Epithelial cell of esophagus (primary cell): Measurements from ENCODE around the gene ENDOD1.

Source experiments
- DNase-seq: peaks from one replicate; pipeline ENCODE4 v3.0.0; 2010; ENCODE audit warnings: low read depth
- H3K4me3 ChIP-seq: 2 replicates; pipeline ENCODE4 v1.5.1; 2011; ENCODE audit warnings: mild to moderate bottlenecking, low read length, control low read depth
- TF ChIP-seq, protein P1 (sequence below): IDR thresholded peaks from 2 replicates; pipeline ENCODE4 v1.5.1; 2011; ENCODE audit warnings: low read depth, mild to moderate bottlenecking, low read length, control low read depth, inconsistent platforms; ENCODE audit not compliant: insufficient read depth; ENCODE audit errors: missing control alignments

Gene ENDOD1

DNA sequence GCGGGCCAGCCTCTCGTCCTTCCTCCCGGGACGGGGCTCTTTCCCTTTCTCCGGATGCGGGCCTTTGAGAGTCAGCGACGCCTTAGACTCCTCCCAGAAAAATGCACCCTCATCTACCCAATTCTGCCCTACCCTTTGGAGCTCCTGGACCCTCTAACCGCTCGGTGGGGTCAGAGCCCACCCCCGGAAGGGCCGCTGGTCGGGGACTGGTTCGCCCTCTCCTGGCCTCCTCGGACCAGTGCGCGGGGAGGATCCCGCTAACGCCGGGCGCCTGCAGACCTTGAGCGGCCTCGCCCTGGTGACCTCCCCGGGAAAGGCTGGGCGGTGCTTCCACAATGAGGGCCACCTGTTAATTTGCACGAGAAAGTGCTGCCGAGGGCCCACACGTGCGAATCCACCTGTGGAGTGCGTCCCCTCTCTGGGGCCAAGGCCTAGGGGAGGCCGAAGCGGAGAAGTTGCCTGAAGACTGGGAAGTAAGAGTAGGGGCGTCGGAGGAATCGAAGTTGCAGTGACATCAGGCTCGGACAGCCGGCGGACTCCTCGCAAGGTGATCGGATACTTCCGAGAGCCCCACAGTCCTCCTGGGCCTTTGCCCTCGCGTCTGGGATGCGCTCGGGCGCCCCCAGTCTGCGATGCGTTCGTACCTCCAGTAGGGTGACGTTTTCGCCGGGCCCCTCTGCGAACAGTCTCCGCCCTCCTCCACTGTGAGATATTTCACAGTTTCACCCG lies 61.5 kb downstream of the ENDOD1 start:
- peak; percentile 91 for DNase-seq
- TF ChIP-seq, protein P1, sequence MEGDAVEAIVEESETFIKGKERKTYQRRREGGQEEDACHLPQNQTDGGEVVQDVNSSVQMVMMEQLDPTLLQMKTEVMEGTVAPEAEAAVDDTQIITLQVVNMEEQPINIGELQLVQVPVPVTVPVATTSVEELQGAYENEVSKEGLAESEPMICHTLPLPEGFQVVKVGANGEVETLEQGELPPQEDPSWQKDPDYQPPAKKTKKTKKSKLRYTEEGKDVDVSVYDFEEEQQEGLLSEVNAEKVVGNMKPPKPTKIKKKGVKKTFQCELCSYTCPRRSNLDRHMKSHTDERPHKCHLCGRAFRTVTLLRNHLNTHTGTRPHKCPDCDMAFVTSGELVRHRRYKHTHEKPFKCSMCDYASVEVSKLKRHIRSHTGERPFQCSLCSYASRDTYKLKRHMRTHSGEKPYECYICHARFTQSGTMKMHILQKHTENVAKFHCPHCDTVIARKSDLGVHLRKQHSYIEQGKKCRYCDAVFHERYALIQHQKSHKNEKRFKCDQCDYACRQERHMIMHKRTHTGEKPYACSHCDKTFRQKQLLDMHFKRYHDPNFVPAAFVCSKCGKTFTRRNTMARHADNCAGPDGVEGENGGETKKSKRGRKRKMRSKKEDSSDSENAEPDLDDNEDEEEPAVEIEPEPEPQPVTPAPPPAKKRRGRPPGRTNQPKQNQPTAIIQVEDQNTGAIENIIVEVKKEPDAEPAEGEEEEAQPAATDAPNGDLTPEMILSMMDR: peak; percentile 65

DNA sequence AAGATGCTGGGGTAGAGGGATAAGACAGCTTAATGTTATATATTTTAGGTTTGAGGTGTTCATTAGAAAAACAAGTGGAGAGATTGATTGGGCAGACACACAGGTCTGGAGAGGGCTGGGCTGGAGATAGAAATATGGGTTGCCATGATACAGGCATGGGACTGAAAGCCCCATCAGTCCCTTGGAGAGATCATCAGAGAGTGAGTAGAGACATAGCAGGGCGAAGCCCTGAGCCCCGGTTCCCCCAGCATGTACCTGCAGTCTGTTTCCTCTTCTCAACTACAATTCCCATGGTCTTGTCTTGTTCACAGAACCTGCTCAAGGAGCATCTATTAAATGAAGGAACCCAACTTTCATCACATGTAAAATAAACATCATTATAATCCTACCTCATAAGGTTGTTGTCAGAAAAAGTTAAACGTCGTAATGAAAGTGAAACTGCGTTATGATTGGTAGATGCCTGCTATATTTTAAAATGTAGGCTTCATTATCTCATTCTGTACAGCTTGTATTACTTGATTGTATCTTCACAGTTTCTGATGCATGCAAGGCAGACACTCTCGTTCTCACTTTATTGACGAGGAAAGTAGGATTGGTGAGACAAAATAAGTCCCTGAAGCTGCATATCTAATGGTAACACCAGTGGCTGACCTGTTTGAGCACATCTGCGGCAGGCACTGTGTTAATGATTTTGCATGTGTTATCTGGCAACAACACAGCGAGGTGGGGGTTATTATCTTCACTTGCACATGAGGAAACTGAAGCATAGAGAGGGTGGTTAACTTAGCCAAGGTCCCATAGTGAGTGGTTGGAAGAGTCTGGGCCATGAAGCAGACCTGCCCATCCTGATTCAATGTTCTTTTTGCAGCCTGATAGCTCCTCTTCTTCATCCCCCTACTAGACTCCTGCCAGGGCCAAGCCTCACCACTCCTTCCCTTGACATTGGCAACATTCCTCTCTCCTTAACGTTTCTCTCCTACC lies 63.5 kb downstream of the ENDOD1 start:
- no peak for DNase-seq
- TF ChIP-seq, protein P1: no peak
- H3K4me3 ChIP-seq: no peak overlapping the region

More for the DNA sequence above, 61.5 kb downstream of the ENDOD1 start:
- H3K4me3 ChIP-seq: peak overlapping the region; percentile 57

DNA sequence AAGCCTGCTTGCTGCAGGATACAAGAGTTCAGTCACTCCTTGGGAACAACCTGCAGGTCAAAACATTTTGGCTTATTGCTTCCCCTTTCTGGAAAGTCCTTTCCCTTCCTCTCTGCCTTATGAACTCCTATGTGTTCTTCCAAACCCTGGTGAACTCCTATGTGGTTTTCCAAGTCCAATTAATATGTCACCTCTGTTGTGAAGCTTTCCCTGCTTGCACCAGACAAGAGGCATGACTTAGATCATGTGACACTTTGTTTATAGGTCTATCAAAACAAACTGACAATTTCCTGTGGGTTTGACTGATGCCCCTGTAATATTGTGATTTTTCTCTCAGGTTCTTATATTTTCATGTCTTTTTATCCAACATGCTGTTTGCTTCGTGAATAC lies 64.2 kb downstream of the ENDOD1 start:
- no peak for DNase-seq
- TF ChIP-seq, protein P1: no peak
- H3K4me3 ChIP-seq: no peak overlapping the region

DNA sequence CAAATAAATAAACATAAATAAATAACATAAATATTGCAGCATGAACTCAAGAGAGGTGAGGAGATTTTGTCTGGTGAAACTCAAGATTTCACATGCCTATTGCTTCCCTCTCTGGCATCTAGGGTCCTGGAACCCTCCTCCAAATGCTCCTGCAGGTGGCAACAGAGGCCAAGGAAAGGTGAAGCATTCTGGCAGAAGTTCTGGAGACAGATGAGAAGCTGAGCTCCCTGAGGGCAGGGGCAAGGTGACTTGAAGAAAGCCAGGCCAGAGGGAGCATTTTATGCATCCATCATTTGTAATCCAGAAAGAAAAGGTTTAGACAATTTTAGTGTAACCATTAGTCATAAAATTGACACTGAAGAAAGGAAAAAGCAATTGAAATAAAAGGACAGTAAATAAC lies 64.9 kb downstream of the ENDOD1 start:
- no peak overlapping the region for H3K4me3 ChIP-seq
- DNase-seq: peak; percentile 71
- TF ChIP-seq, protein P1: peak; percentile 81

DNA sequence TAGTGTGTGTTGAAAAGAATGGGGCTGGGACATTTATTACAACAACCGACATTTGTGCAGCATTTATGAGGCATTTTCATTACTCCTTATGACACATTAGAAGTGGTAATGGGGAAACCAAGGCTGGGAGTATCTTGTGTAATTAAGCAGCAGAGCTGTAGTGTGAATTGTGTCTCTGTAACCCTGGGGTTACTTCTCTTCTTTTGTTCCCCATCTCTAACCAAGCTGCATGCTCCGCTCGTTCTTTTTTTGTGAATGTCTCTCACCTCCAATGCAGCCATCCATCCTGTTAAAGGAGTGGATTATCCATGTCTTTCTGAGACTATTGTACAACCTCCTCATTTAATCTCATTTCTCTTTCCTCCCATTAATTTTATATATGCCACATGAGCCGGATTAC lies 65.7 kb downstream of the ENDOD1 start:
- DNase-seq: no peak
- H3K4me3 ChIP-seq: no peak overlapping the region
- TF ChIP-seq, protein P1: no peak

DNA sequence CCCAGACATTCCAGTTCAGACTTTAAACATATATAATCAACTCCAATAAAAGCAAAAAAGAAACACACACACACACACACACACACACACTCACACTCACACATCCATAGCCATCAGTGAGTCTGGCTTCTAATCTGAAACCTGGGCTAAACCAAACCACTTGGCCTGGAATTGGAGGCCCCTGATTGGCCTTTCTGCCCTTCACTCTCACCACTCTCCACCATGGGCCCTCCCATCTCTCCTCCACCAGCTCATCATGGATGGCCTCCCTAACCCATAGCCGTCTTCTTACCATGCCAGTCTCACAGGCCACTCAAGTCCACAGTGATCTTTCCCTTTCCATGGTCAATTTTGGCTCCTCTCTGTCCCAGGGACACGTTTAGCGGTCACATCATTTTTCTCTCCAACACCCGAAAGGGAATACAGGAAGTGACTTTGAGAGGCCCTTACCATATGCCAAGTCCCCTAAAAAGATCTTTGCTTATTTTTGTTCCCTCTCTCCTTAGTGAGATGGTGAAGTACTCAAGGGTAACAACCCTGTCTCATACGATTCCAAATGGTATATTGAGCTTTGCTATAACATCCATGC lies 66.6 kb downstream of the ENDOD1 start:
- no peak for DNase-seq
- TF ChIP-seq, protein P1: no peak
- no peak overlapping the region for H3K4me3 ChIP-seq
